B cell (primary cell): Measurements from ENCODE around the gene IFNLR1. TPM values are rescaled to one million over a fixed set of nuclear protein-coding genes. Genes with fewer than 3 reads are reported as not detected.

ENCODE experiments used
- ATAC-seq: fragments of 200-7000 bp; cut with Tn5 transposase; one replicate; pipeline ENCODE4 v1.10.0; 2021; ENCODE audit warnings: low read depth, mild to moderate bottlenecking, moderate number of reproducible peaks, moderate library complexity
- CTCF ChIA-PET: fragments of 350-600 bp; sonication (Branson Sonifier 250); formaldehyde crosslinking; loops from one replicate; lab custom pipeline; 2021; ENCODE audit warnings: antibody characterized with exemption, inconsistent platforms; lab: Charles Lee
- POLR2A ChIA-PET: fragments of 350-600 bp; sonication (Branson Sonifier 250); formaldehyde crosslinking; loops from one replicate; lab custom pipeline; 2021; ENCODE audit warnings: antibody characterized with exemption; lab: Charles Lee
- DNase-seq: peaks from one replicate; pipeline ENCODE4 v3.0.0; 2013
- H2AFZ ChIP-seq: 2 replicates; pipeline ENCODE4 v1.6.1; 2012; ENCODE audit warnings: mild to moderate bottlenecking, low read depth, low read length; ENCODE audit not compliant: insufficient read depth, poor library complexity, severe bottlenecking
- H3K27ac ChIP-seq, 2 donors: 1 replicate in 1 of 2; 2 replicates in 1 of 2; pipeline ENCODE4 v1.5.1; 2012 to 2013; ENCODE audit warnings: low read length in 2 of 2, mild to moderate bottlenecking in 2 of 2, moderate library complexity in 1 of 2
- H3K27me3 ChIP-seq, 4 experiments: fragments of 200-600 bp in 1 of 4; sonication (generic) in 1 of 4; replicated peaks in 1 of 4; 1 replicate in 2 of 4; 2 replicates in 2 of 4; pipeline versions ENCODE4 v1.6.1 to v1.7.0; 2013 to 2016; ENCODE audit warnings: low read length in 3 of 4, mild to moderate bottlenecking in 2 of 4, mixed read lengths in 1 of 4, moderate library complexity in 1 of 4; ENCODE audit not compliant: insufficient read depth in 4 of 4, control insufficient read depth in 3 of 4; ENCODE audit errors: control extremely low read depth in 1 of 4
- H3K36me3 ChIP-seq, 2 experiments: replicated peaks in 1 of 2; 1 replicate in 1 of 2; 2 replicates in 1 of 2; pipeline versions ENCODE4 v1.6.1 to v1.7.1; 2013; ENCODE audit warnings: low read length in 1 of 2; ENCODE audit not compliant: insufficient read depth in 2 of 2, control insufficient read depth in 1 of 2; ENCODE audit errors: control extremely low read depth in 1 of 2, extremely low read depth in 1 of 2
- H3K4me1 ChIP-seq, 2 donors: fragments of 200-600 bp in 1 of 2; sonication (generic) in 1 of 2; 1 replicate in 1 of 2; 2 replicates in 1 of 2; pipeline versions ENCODE4 v1.5.1 to v1.6.1; 2013 to 2017; ENCODE audit warnings: low read length in 2 of 2; ENCODE audit not compliant: control insufficient read depth in 2 of 2, insufficient read depth in 2 of 2
- H3K4me2 ChIP-seq: replicated peaks from 2 replicates; pipeline ENCODE3; 2012; ENCODE audit warnings: mild to moderate bottlenecking, low read depth, low read length; ENCODE audit not compliant: poor library complexity, severe bottlenecking
- H3K4me3 ChIP-seq, 5 experiments: fragments of 200-600 bp in 1 of 5; sonication (generic) in 1 of 5; 1 replicate in 3 of 5; 2 replicates in 2 of 5; pipeline versions ENCODE4 v1.5.1 to v1.7.0; 2011 to 2016; ENCODE audit warnings: low read length in 4 of 5, mild to moderate bottlenecking in 4 of 5, low read depth in 2 of 5, control low read depth in 1 of 5, moderate library complexity in 1 of 5; ENCODE audit not compliant: insufficient read depth in 1 of 5; ENCODE audit errors: control extremely low read depth in 1 of 5, extremely low read depth in 1 of 5
- H3K79me2 ChIP-seq: fragments of 200-600 bp; sonication (generic); one replicate; pipeline ENCODE4 v1.6.0; 2016; ENCODE audit warnings: low read length; ENCODE audit not compliant: control insufficient read depth, insufficient read depth
- H3K9ac ChIP-seq: fragments of 200-600 bp; sonication (generic); 2 replicates; pipeline ENCODE4 v1.6.1; 2017; ENCODE audit warnings: mild to moderate bottlenecking, low read length, moderate library complexity
- H3K9me3 ChIP-seq, 3 donors: one replicate each; pipeline versions ENCODE4 v1.6.1 to v1.7.1; 2013; ENCODE audit warnings: low read length in 2 of 3; ENCODE audit not compliant: control insufficient read depth in 2 of 3, insufficient read depth in 1 of 3; ENCODE audit errors: control extremely low read depth in 1 of 3
- H4K20me1 ChIP-seq: 2 replicates; pipeline ENCODE4 v1.6.0; 2012; ENCODE audit warnings: mild to moderate bottlenecking, low read length; ENCODE audit not compliant: insufficient read depth, control insufficient read depth, poor library complexity, severe bottlenecking
- H3K27ac Mint-ChIP-seq: one replicate; pipeline ENCODE4 v1.8.0; 2021; ENCODE audit warnings: mixed read lengths
- H3K27me3 Mint-ChIP-seq: one replicate; pipeline ENCODE4 v1.8.0; 2021; ENCODE audit warnings: mixed read lengths
- H3K4me1 Mint-ChIP-seq: one replicate; pipeline ENCODE4 v1.8.0; 2021; ENCODE audit warnings: mixed read lengths
- H3K4me3 Mint-ChIP-seq: one replicate; pipeline ENCODE4 v1.8.0; 2021; ENCODE audit warnings: mixed read lengths
- H3K9me3 Mint-ChIP-seq: one replicate; pipeline ENCODE4 v1.8.0; 2022; ENCODE audit warnings: mixed read lengths; ENCODE audit not compliant: insufficient read depth
- EZH2 ChIP-seq: IDR thresholded peaks from 2 replicates; pipeline ENCODE4 v1.6.1; 2012; ENCODE audit warnings: borderline replicate concordance, low read depth, mild to moderate bottlenecking, moderate library complexity, low read length; ENCODE audit not compliant: insufficient read depth, poor library complexity, severe bottlenecking
- WGBS: methylation state at CpG from one replicate; pipeline ENCODE4 v1.1.5; 2013; ENCODE audit warnings: missing lambda C conversion rate; ENCODE audit not compliant: insufficient coverage; 5-methylcytosine and 5-hydroxymethylcytosine counted together
- intact Hi-C: fragments of 100-400 bp; cut with micrococcal nuclease; formaldehyde crosslinking; loops from one replicate; pipeline ENCODE4 v1.10.0; 2022
- polyA plus RNA-seq: library from polyadenylated mRNA; depleted of rRNA; stranded (reverse); fragments of >200 nt; gene quantifications from 2 replicates; pipeline ENCODE4 v1.2.3, GENCODE V29; 2012
- total RNA-seq, 2 donors: library from RNA; stranded (reverse); fragments of 120-200 nt in 1 of 2; gene quantifications; 1 replicate in 1 of 2; 2 replicates in 1 of 2; pipeline versions ENCODE4 v1.2.3 to v1.2.4, GENCODE V29; 2013 to 2022
- TF ChIP-seq, protein P1 (sequence below): fragments of 200-600 bp; IDR thresholded peaks from one replicate; pipeline ENCODE4 v1.8.0; 2022; ENCODE audit warnings: antibody characterized with exemption, mild to moderate bottlenecking

The IFNLR1 gene
- total and polyA plus RNA-seq, 2 donors (not counting 1 experiment from before 2014, with no cell fraction given): 14.7 to 39.7 TPM

DNA sequence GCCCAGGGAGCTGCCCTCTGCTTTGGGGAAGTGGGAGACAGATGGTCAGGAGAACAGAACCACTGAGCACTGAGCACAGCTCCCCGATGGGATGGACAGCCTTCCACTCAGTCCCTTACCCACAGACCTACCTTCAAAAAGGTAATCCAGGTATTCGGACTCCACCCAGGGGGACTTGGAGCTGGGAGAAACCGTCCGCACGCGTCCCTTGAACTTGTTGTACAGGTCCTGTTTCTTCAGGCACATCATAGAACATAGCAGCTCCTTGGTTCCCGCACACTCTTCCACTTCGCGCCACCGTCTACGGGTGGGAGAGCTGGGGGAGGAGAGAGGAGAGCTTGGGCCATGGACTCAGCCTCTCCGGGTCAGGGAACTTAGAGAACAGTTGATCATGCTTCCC lies 17.8 kb downstream of the IFNLR1 start:
- CTCF ChIA-PET: interaction anchor here (0.5 kb wide), 1 partner anchor 19 kb away, joined by 3 read pairs; no protein-coding TSS in a partner anchor
- no peaks in the 10 kb centered on the region for H3K9me3 Mint-ChIP-seq
- ATAC-seq: no peak
- peaks cover 0 to 5% (median 0%) of the 10 kb centered on the region in 3 donors for H3K9me3 ChIP-seq
- no peak overlapping the region for H3K4me3 Mint-ChIP-seq
- 100% methylated on average over 12 of the region's 12 CpGs for WGBS
- peaks cover 41% of the 10 kb centered on the region for H3K79me2 ChIP-seq
- H3K27me3 Mint-ChIP-seq: no peaks in the 10 kb centered on the region
- no peaks in the 10 kb centered on the region for H3K4me1 ChIP-seq
- no peaks in the 10 kb centered on the region for H3K27me3 ChIP-seq
- H3K4me2 ChIP-seq: no peak overlapping the region
- POLR2A ChIA-PET: no interaction called here
- peaks cover 10 to 65% of the 10 kb centered on the region in 2 experiments for H3K36me3 ChIP-seq
- intact Hi-C loops: no loop called here
- no peak overlapping the region for H3K27ac ChIP-seq
- TF ChIP-seq EZH2: no peak
- TF ChIP-seq, protein P1, sequence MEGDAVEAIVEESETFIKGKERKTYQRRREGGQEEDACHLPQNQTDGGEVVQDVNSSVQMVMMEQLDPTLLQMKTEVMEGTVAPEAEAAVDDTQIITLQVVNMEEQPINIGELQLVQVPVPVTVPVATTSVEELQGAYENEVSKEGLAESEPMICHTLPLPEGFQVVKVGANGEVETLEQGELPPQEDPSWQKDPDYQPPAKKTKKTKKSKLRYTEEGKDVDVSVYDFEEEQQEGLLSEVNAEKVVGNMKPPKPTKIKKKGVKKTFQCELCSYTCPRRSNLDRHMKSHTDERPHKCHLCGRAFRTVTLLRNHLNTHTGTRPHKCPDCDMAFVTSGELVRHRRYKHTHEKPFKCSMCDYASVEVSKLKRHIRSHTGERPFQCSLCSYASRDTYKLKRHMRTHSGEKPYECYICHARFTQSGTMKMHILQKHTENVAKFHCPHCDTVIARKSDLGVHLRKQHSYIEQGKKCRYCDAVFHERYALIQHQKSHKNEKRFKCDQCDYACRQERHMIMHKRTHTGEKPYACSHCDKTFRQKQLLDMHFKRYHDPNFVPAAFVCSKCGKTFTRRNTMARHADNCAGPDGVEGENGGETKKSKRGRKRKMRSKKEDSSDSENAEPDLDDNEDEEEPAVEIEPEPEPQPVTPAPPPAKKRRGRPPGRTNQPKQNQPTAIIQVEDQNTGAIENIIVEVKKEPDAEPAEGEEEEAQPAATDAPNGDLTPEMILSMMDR: no peak
- H2AFZ ChIP-seq: no peak overlapping the region
- no peak overlapping the region for H3K9ac ChIP-seq
- H3K4me1 Mint-ChIP-seq: peaks cover 11% of the 10 kb centered on the region
- no peak for DNase-seq
- H3K4me3 ChIP-seq: no peak overlapping the region
- no peak overlapping the region for H3K27ac Mint-ChIP-seq
- peaks cover 21% of the 10 kb centered on the region for H4K20me1 ChIP-seq

DNA sequence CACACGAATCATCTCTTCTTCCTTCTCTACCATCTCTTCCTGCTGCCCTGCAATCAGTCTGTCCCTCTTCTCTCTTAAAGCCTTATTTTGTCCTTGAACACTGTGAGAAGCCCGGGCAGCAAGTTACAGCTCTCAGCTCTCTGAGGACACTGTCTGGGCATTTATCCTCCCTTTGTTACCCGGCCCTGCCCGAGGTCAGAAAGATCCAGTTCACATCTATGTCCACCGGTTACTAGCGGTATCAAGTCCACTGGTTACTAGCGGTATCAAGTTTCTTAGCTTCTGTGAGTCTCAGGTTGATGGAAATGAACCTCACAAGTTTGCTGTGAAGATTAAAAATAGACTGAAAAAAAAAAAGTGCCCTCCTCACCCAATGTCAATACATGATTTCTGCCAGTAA lies 18.8 kb downstream of the IFNLR1 start:
- Histone ChIP-seq H3K4me2 (no peak overlapping the region), H3K36me3 (peaks cover 11 to 64% of the 10 kb centered on the region in 2 experiments), H3K4me3 (no peak overlapping the region), H3K27ac (no peak overlapping the region), H4K20me1 (peaks cover 14% of the 10 kb centered on the region), H3K79me2 (peaks cover 30% of the 10 kb centered on the region), H2AFZ (no peak overlapping the region), H3K9ac (no peak overlapping the region), H3K27me3 (no peaks in the 10 kb centered on the region), H3K9me3 (no peaks in the 10 kb centered on the region), H3K4me1 (no peaks in the 10 kb centered on the region)
- no peak for ATAC-seq
- CTCF ChIA-PET: interaction anchor here (1.0 to 1.6 kb wide), 2 partner anchors 18 to 22 kb away, joined by 3 to 7 read pairs; no protein-coding TSS in a partner anchor
- POLR2A ChIA-PET: no interaction called here
- no peak for DNase-seq
- intact Hi-C loops: no loop called here
- Mint-ChIP-seq H3K27ac (no peak overlapping the region), H3K27me3 (no peaks in the 10 kb centered on the region), H3K9me3 (no peaks in the 10 kb centered on the region), H3K4me1 (peaks cover 6% of the 10 kb centered on the region), H3K4me3 (no peak overlapping the region)
- TF ChIP-seq, protein P1: no peak
- no peak for TF ChIP-seq EZH2
- 86% methylated on average over 5 of the region's 7 CpGs for WGBS
